Measurements from ENCODE around the gene UBR4.

UBR4 gene

DNA sequence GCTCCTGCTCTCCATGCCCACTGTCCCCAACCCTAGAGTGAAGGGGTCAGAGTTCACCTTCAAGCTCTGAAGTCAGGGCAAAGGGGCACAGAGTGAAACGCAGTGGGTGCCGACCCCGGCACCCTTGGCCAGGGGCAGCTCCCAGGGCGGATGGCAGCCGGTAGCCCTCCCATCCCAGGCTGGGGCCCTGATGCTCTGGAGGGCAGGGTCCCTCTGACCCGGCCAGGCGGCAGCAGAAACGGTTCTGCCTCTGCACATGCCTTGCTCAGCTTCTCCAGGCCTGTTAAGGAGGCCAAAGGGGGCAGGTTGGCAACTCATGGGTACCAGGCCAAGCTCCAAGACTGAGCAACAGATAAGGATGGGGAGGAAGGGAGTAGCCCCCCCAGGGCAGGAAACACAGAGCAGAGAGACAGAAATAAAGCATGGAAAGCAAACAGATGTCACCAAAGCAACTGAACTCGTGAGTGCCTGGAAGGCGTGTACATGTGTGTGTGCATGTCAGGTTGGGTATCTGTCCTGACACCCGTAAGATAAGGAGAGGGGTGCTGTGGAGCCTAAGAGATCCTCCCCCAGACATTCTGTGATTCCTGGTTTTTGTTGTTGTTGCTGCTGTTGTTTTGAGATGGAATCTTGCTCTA lies 141.3 kb downstream of the UBR4 start:
- no peak for DNase-seq

DNA sequence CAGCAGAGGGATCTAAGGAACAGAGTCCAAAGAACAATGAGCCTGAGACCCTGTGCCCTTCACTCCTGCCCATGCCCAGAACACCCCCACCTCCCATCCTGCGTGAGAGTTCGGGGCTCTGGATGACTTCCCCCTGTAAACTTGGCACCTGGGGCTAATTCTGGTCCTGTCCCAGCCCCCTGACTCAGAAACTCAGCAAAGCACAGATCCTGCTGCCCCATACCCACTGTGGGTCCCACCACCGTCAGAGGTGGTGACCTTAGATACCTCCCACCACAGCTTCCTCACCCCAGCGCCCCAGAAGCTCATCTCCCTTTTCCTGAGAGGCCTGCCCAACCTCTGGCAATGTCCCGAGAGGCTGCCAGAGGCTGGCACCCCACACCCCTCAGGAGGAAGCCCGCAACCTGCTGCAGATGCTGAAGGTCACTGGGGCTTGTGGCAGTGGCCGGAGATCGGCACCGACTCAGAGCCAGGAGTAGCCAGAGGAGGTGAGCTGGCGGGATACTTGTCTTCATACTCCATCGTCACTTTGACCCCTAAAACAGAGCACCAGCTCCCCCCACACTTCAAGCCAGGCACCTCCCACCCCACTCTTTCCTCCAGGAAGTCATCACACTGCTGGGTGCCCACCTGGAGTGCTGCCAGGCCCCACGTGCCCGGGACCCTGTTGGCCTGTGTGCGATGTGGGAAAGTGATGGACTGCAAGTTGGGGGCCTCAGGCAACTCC lies 142.0 kb downstream of the UBR4 start:
- DNase-seq = no peak

DNA sequence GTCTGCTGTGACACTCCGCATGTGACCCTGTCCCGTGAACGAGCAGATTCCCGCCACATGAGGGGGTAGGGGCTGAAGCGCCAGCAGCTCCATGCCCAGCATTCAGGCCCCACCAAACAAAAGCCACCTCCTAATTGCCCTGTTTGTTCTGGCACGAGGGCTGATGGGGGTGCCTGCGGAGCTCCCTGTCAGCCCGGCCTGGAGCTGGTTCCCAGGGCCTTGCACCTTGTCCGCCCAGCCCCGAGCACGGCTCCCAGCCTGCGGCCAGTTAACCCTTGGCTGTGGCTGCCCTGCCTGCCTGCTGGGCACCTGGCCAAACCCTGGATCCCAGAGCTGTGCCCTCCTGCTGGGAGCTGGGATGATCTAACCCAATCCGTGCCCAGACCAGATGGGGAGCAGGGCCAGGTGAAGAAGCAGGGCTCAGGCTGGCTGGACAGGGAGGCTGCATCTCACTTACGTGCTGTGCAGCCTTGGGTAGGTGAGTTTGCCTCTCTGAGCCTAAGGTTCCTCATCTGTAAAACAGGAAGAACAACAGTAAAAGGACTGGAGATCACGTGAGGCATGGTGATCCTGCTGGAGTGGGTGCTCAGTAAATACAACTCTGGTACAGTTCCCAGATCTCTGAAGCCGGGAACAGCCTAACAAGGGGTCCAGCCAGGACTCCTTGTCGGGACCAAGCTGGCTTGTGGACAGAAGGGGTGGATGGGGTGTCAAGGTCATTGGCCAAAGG lies 142.7 kb downstream of the UBR4 start:
- DNase-seq = peak; percentile 87

DNA sequence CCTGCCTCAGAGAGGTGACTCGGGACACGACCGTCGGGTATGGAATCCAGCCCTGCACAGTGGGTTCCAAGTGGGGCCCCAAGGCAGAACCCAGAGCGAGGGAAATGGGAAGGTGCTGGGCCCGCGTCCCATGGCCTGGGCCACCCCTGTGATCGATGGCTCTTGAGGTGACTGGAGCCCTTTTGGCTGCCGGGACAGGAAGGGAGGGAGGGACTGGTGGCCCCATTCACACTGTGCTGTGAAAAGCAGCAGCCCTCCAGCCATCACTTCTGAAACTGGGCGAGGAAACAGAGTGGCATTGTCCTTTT lies 143.2 kb downstream of the UBR4 start:
- no peak for DNase-seq

DNA sequence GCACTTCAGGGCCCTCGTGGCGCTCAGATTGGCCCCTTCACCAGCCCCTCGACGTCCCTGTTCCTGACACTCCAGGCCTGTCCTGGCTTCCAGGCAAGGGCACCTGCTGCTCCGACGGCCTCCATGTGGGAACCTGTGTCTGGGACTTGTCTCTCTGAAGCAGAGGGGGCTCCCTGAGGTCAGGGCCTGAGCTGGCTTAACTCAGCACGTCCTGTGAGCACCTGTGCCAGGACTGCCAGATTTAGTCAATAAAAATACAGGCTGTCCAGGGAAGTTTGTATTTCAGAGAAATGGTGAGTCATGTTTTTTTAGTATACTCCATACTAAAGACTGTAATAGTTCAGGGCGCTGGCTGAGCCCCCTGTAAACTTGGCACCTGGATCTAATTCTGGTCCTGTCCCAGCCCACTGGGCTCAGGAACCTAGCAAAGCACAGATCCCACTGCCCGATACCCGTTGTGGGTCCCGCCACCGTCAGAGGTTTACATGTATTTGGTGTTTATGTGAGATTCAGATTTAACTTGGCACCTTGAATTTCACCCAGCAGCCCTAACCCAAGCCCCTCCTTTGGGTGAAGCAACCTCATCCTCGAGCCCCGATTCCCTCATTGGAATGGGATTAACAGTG lies 143.7 kb downstream of the UBR4 start:
- DNase-seq = no peak

DNA sequence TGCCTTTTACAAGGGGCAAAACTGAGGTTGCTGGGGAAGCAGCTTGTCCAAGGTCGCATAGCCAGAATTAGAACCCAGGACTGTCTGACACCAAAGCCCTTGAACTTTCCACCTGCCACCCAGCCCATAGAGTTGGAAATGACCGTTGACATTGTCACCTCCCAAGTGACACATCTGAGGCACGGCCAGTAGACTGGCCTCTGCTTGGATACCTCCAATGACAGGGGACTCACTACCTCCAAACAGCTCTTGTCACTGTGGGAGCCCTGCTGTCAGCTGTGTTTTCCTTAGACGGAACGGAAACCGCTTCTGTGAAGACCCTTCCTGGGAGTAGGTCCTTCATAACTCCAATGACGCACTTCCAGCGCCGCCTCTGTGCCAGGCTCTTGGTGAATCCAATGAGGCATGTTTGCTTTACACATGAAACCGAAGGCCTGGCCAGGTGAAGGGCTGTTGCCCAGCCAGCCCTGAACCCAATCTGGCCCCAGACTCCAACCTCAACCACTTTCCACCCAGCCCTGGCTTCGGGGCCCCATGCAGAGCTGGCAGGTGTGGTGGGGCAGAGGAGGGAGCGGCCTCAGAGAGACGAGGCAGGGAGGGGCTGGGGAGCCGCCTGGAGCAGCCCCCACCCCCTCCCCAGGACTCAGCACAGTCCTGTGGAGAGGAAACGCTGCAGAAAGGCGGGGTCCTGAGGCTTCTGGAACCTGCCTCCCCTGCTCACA lies 144.4 kb downstream of the UBR4 start:
- peak; percentile 84 for DNase-seq

DNA sequence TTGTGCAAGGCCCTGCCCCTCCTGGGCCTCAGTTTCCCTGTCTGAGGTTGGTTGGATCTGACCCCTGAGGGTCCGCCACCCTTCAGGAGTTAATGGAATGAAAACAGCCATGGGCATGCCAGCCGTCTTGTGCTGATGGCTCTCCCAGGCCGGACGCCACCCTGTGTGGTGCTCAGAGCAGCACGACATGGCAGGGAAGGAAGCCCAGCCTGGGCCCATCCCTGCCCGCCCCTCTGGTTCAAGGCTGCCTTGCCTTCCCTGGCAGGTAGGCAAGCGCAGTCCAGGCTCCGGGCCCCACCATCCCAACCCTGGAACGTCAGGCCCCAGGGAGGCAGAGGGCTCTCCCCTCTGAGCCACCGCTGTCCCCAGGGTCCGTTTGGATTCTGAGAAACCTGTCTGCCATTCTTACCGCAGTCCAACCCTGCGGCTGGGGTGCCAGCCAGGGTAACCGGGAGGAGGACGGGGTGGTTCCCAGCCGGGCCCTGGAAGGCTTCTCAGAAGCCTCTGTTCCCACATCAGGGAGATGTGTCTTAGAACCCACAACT lies 145.1 kb downstream of the UBR4 start:
- no peak for DNase-seq

DNA sequence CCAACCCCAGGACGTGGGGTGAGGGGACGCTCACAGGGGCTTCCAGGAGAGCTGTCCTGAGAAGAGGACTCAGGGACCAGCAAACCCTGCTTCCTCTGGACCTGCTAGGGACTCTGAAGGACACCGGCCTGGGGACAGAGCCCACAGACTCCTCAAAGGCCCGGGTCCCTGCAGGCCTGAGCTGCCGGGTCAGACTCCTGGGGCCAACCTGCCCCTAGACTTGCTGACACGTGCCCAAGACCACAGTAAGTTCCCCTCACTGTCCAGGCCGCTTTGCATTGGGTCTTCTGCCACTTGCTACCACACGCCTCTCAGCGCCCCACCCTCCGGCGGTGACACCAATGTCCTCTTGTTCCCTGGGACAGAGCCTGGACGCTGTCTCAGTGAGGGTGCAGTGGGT lies 146.9 kb downstream of the UBR4 start:
- no peak for DNase-seq

DNA sequence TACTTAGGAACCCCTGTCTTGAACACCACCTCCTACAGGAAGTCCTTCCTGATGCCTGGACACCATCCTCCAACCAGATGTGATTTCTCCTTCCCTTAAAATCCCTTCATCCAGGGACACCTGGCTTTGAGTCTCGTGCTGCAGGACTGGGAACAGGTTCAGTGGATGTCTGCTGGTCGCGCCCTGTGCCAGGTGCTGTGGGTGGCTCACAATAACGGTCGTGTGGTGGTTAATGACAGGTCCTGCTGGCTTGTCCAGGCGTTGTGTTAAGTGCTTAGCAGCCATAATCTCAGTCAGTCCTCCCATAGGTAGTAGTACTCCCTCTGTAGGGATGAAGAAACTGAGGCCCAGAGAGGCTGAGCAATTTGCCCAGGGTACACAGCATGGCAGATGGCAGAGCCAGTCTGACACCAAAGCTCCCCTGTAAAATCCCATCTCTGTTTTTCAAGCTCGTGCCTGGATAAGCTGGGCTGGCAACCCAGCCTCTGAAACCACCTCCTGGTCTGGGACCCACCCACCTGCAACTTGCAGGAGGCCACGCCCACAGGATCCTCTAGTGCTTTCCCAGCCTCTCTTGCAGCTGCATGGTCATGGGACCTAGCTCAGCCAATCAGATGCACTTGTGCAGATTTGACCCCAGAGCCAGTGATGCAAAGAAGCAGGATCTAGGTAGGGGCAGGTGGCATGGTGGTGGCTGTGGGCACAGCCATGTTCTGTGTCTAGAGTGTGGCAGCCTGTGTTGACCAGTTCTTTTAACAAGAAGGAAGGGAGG lies 147.6 kb downstream of the UBR4 start:
- DNase-seq = peak; percentile 20

DNA sequence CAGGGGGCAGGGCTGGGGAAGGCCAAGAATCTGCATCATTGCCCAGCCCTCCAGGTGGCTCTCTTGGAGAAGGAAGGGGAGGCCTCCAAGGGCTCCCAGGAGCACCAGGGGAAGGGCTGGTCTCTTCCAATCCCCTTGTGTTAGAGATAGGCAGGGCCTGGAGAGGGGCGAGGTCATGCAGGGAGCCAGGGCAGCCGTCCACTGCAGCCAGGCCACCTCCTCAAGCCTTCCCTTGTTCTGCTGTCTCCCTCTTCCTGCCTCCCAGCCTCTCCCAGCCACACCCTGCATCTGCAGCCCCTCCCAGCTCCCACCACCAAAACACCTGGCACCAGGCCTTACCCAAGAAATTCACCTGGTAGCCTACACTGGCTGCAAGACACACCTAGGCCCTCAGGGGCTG lies 148.3 kb downstream of the UBR4 start:
- no peak for DNase-seq

DNA sequence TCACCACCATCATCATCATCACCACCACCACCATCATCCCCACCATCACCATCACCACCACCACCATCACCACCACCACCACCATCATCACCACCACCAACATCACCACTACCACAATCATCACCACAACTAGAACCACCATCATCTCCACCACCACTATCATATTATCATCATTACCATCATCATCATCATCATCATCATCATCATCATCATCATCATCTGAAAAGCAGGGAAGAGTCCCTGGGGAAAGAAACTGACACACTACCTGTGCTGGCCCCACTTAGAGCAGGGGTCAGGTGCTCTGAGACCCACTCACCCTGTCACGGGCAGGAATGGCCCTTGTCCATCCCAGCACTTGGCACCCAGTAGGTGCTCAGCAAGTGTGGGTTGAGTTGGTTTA lies 148.7 kb downstream of the UBR4 start:
- DNase-seq = no peak

DNA sequence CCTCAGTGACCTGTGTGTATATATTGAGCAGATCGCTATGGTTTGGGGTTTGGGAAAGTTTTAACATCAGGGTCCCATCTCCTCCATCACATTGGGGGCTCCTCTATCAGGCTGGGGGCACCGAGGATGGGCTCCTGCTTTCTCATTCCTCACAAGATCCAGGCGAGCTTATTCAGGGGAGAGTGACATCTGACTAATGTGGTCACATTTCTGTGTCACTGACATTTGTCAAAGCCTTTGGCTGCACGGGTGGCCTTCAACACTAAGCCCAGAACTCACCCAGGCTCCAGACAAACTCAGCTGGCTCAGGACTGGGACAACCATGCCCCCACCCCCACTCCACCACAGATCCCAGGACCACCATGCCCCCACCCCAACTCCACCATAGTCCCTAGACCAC lies 150.3 kb downstream of the UBR4 start:
- DNase-seq = no peak

DNA sequence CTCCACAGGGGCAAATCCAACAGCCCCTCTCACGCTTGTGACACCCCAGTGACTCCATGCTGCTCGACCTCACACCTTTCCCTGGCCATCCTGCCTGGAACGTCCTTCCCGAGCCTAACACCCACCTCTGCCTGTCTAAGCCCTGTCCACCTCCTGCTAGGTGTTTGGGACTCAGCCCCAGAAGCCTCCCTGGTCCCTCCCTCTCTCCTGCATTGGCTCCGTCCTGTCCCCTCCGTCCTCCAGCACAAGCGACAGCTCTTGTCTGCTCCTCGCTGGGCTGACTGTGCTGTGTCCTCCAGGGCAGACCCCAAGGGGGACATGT lies 151.6 kb downstream of the UBR4 start:
- DNase-seq = no peak

DNA sequence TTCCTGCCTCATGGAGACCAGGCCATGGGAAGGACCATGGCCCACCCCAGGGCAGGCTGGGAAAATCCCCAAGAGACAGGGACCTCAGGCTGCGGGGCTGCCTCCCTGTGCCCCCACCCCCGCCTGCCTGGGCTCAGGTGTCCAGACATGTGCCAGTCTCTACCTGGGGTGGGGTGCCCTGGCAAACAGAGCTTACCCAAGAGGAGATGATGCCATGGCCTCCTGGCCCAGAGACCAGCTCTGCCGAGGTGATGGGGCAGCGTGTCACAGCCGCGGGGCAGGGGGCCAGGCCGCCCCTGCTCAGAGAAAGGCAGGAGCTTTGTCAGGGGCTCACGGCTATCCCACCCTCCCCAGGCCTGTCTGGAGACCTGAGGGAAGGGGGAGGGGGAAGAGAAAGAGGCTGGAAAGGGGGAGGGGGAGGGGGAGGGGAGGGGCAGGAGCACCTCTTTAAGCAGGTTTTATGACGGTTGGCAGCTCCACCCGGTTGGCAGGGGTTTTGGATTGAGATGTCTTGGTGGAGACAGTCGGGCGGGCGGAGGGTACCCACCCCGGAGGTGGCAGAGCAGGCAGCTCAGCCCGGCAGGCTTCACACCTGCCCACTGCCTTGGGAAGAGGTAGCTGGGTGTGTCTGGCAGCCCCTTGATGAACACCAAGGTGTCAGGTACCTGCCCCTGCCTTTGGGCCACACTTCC lies 152.1 kb downstream of the UBR4 start:
- no peak for DNase-seq

DNA sequence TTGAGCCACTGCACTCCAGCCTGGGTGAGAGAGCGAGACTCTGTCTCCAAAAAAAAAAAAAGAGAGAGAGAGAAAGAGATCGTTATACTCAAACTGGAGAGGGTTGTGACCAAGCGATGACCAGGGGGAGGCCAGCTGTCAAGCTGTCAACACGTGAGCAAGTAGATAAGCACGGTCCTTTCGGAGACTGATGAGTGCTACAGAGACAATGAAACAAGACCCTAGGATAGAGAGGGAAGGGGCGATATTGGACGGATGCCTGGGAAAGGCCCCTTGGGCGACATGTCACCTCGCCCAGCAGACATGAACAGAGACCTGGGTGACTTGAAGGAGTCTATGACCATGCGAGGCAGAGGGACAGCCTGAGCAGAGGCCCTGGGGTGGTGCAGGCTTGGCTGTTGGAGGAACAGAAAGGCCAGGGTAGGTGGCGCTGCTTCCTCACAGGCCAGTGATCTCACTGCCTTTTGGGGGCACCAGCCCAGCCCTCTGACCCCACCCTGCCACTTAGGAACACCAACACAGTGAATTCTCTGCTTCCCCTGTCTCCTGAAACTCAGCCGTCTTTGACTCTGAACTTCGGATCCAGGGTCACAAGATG lies 152.8 kb downstream of the UBR4 start:
- no peak for DNase-seq

DNA sequence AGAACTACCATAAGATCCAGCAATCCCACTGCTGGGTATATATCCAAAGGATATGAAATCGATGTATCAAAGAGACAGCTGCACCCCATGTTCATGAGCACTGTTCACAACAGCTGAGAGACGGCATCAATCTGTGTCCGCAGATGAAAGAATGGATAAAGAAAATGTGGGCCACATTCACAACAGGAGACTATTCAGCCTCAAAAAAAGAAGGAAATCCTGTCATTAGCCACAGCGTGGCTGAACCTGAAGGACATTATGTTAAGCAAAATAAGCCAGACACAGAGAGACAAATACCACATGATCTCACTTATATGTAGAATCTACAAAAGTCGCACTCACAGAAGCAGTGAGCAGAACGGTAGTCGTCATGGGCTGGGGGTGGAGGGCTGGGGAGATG lies 154.4 kb downstream of the UBR4 start:
- DNase-seq = no peak

DNA sequence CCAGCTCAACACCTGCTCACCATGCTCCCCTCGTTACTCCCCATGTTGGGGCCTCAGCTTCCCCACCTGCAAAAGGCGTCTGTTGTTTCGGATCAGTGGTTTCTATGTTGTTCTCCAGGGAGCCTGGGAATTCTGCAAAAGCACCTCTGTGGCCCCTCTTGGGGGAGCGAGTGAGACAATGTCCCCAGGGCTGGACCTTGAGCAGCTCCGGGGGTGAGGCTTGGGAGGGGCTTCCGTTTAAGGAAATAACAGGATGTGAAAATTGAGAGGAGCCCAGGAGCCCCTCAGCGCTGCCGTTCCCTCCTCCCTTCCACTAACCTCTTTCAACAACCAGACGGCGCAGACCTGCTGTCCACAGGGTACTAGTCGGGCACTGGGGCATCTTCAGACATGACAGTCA lies 155.1 kb downstream of the UBR4 start:
- DNase-seq = no peak

DNA sequence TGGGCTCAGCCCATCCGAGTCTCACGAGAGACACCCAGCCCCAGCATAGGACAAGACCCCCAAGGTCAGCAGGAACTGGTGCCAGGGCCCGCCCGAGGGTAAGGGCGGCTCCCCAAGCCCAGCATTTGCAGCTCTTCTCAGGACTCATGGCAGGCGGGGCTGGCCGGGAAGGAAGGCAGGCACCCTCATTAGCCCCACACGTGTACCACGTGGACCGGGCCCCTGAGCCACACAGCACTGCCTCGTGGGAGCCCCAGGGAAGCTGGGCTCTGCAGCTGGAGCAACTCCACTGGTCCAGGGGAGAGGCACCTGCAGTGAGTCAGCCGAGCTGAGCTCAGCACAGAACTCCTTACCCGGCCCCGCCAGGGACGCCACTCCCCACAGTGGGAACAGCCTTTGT lies 155.8 kb downstream of the UBR4 start:
- no peak for DNase-seq

DNA sequence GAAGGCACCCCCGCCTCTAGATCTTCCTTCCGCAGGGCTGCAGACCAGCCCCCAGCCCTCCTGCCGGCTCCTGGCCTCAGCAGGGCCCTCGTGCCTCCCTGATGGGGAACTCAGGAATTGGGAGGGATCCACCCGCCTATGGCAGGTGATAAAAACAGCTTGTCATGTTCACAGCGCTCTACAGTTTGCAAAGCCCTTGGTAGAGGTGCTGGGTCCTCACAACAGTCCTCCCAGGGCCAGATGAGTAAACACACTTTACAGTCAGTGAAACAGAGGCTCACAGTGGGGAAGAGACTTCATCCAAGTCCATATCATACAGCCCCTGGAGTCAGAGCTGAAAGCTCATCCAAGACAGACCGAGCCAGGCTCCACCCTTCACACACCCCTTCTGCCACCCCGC lies 156.6 kb downstream of the UBR4 start:
- no peak for DNase-seq

DNA sequence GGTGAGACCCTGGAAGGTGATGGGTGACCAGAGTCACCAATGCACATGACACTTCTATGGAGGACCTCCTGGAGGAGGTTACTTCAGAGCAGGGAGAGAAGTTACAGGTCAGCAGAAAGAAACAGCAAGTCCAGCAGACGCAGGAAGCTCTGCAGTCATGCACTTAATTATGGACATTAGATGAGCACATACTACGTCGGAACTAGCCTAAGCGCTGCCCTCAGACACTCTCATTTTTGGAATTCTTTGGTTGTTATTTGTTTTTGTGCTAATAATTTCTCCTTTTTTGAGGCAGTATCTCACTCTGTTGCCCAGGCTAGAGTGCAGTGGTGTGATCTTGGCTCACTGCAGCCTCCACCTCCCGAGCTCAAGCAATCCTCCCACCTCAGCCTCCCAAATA lies 160.3 kb downstream of the UBR4 start:
- no peak for DNase-seq

DNA sequence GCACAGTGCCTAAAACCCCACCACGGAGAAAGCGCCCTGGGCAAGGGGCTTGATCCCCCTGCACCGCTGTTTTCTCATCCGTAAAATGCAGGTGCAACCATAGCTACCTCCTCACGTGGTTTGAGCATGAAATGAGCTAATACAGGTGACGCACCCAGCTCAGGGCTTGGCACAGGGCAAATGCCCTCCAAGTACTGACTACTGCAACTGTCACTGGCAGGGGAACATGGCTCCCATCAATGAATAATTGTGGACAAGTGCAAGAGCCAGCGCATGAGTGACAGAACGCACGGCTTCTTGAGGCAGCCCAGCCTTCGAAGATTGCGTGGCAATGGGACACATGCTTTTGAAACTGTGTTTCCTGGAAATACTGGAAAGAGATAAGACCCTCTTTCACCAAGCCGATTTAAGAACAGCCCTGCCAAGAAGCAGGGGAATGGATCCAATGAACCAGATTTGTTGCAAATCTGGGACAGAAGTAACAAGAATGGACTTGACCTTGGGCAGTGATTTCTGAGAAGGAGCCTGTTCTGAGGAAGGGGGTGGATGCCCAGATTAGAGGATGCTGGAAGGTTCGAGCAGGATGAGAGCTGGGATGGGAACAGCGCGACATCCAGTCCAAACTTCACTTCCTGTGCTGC lies 160.8 kb downstream of the UBR4 start:
- no peak for DNase-seq

All from NCI-H2029 (cell line).